Adrenal gland (tissue), 5 donors: ENCODE measurements around the gene MNT.

ENCODE experiments used
- CTCF ChIP-seq, 6 experiments: fragments of 450-650 bp in 4 of 6; fragments of 200-600 bp in 2 of 6; sonication (generic) in 1 of 6; IDR thresholded peaks; 1 replicate in 5 of 6; 2 replicates in 1 of 6; pipeline versions ENCODE4 v1.5.1 to v1.8.0; 2016 to 2021; ENCODE audit warnings: antibody characterized with exemption in 6 of 6, mild to moderate bottlenecking in 2 of 6, moderate library complexity in 1 of 6
- POLR2A ChIP-seq, 2 donors: fragments of 450-650 bp; IDR thresholded peaks; one replicate each; pipeline ENCODE4 v1.6.1; 2017; ENCODE audit warnings: antibody characterized with exemption in 2 of 2, mild to moderate bottlenecking in 2 of 2, moderate library complexity in 1 of 2
- donor health status: DM: no; HTN: no; CAD: no.

DNA sequence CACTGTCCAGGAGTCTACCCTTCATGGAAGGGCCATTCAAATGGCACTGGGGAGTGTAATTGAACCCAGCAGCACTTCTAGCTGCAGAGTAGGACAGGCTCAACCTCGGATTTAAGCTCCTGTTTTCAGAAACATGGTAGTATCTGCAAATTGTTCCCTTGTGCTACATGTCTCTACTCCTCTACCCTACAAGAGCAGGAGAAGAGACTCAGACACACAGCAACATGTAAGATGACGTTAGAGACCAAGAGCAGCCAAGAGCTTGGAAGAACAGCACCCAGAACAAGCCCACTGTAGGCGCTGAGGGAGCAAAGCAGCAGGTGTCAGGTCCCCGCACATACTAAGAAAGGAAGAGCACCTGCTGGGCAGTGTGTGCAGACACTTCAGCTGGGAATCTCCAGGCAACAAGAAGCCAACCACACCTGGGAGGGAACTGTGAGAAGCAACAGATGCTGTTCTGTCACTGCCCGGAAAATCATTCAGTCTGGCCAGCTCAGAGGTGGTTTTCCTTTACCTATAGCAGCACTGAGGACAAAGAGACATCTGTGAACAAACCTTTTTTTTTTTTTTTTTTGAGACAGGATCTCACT, 35.6 kb upstream of the MNT start:
- TF ChIP-seq CTCF (IDR thresholded peaks at IDR 0.05): no peak
- TF ChIP-seq POLR2A (IDR thresholded peaks at IDR 0.05): no peak
